Measurements from ENCODE around the gene ANO2. TPM values are rescaled to one million over a fixed set of nuclear protein-coding genes. Genes with fewer than 3 reads are reported as not detected.

Gene ANO2
- total RNA-seq, 1 experiment from 2014 or later = not detected

DNA sequence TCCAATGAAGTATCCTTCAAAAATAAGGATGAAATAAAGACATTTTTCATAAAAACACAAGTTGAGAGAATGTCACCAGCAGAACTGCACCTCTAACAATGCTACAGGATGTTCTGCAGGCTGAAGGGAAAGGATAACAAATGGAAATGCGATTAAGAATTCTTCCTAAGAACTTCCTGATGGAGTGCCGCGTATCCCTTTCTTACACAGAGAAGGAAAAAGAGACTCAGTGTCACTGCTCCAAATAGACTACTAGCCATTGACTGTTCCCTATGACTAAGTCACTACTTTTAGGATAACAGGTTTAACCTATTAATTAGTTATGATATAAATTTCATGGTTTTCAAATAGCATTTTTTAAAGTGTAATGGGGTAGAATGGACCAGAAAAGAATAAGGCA lies 3.2 kb downstream of the ANO2 start:
- POLR2A ChIA-PET (ENCODE audit: unreplicated experiment) = no interaction called here
- DNase-seq (no peak), ATAC-seq (no peak)
- no peaks in the 10 kb centered on the region for H3K79me2 ChIP-seq (ENCODE audit: low read length)
- no peak overlapping the region for H2AFZ ChIP-seq (ENCODE audit: low read length)
- no peaks in the 10 kb centered on the region for H4K20me1 ChIP-seq (ENCODE audit: low read length)
- H3K4me2 ChIP-seq (ENCODE audit: low read length) = no peak overlapping the region
- no TSS peak for BruUV-seq (replicated peaks)
- H3K9me3 ChIP-seq (ENCODE audit: low read length) = no peaks in the 10 kb centered on the region
- TF ChIP-seq EZH2phosphoT487 (IDR thresholded peaks at IDR 0.05; ENCODE audit: borderline replicate concordance, low read length) = no peak
- TF ChIP-seq, protein P1, sequence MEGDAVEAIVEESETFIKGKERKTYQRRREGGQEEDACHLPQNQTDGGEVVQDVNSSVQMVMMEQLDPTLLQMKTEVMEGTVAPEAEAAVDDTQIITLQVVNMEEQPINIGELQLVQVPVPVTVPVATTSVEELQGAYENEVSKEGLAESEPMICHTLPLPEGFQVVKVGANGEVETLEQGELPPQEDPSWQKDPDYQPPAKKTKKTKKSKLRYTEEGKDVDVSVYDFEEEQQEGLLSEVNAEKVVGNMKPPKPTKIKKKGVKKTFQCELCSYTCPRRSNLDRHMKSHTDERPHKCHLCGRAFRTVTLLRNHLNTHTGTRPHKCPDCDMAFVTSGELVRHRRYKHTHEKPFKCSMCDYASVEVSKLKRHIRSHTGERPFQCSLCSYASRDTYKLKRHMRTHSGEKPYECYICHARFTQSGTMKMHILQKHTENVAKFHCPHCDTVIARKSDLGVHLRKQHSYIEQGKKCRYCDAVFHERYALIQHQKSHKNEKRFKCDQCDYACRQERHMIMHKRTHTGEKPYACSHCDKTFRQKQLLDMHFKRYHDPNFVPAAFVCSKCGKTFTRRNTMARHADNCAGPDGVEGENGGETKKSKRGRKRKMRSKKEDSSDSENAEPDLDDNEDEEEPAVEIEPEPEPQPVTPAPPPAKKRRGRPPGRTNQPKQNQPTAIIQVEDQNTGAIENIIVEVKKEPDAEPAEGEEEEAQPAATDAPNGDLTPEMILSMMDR (conservative IDR thresholded peaks at IDR 0.05; ENCODE audit: low read depth, low read length) = no peak
- no peak for TF ChIP-seq EZH2 (IDR thresholded peaks at IDR 0.05; ENCODE audit: low read length, unreplicated experiment)
- no peaks in the 10 kb centered on the region for H3K36me3 ChIP-seq (ENCODE audit: low read depth, low read length)
- peaks cover 46% of the 10 kb centered on the region for H3K27me3 ChIP-seq (ENCODE audit: low read length)
- no peaks in the 10 kb centered on the region; the same call in 1 of the 2 replicates for H3K4me1 ChIP-seq (ENCODE audit: insufficient read depth, low read length)
- intact Hi-C loops (cut with micrococcal nuclease) = no loop called here
- no peak overlapping the region for H3K9ac ChIP-seq (ENCODE audit: low read length)
- H3F3A ChIP-seq (ENCODE audit: low read length, unreplicated experiment) = no peaks in the 10 kb centered on the region
- CTCF ChIA-PET = no interaction called here
- no peak overlapping the region for H3K27ac ChIP-seq (ENCODE audit: low read length)
- no peak overlapping the region for H3K4me3 ChIP-seq (ENCODE audit: low read length)
- H3K9me2 ChIP-seq (replicated peaks; ENCODE audit: low read length) = no peaks in the 10 kb centered on the region

DNA sequence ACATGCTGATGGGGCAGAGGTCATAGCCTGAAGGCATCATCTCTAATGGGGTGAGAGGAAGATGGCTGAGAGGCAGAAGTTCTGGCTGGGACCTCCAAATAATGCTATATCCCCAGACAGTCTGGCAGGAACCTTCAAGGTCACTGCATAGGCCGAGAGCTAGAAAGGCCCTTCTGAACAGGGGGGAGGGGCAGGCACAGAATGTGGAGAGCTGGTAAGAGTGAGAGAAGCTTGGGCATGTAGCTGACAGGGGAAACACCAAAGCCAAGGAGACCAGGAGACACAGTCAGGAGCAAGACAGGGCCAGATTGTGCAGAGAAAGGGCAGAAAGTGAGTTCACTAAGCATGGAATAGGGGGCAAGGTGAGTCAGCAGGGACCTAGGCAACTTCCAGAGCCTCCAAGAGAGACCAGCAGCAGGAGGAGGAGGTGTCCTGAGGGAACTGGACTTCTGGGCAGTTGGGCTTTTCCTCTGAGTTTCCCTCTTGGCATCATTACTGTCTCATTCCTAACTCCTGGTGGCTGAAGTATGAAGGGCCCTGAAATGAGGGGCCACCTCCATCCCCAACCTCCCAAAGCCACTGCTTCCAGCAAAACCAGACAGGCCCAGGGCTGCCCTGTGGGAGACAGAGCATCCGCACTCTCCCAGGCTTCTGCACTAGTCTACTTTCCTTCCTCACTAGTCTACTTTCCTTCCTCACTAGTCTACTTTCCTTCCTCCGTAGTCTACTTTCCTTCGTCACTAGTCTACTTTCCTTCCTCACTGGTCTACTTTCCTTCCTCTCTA lies 17.1 kb downstream of the ANO2 start:
- Histone ChIP-seq H3K36me3 (ENCODE audit: low read depth, low read length) (no peaks in the 10 kb centered on the region), H2AFZ (ENCODE audit: low read length) (no peak overlapping the region), H3K9me2 (replicated peaks; ENCODE audit: low read length) (no peaks in the 10 kb centered on the region), H3K79me2 (ENCODE audit: low read length) (no peaks in the 10 kb centered on the region), H3K9ac (ENCODE audit: low read length) (no peak overlapping the region), H3K27ac (ENCODE audit: low read length) (no peak overlapping the region), H3K9me3 (ENCODE audit: low read length) (no peaks in the 10 kb centered on the region), H3K4me1 (ENCODE audit: insufficient read depth, low read length) (no peaks in the 10 kb centered on the region), H4K20me1 (ENCODE audit: low read length) (no peaks in the 10 kb centered on the region), H3K4me2 (ENCODE audit: low read length) (no peak overlapping the region), H3F3A (ENCODE audit: low read length, unreplicated experiment) (no peaks in the 10 kb centered on the region), H3K4me3 (ENCODE audit: low read length) (no peak overlapping the region), H3K27me3 (ENCODE audit: low read length) (peaks cover 16% of the 10 kb centered on the region)
- TF ChIP-seq, protein P1 (conservative IDR thresholded peaks at IDR 0.05; ENCODE audit: low read depth, low read length) = no peak
- no peak for TF ChIP-seq EZH2phosphoT487 (IDR thresholded peaks at IDR 0.05; ENCODE audit: borderline replicate concordance, low read length)
- no peak for TF ChIP-seq EZH2 (IDR thresholded peaks at IDR 0.05; ENCODE audit: low read length, unreplicated experiment)
- intact Hi-C loops (cut with micrococcal nuclease) = no loop called here
- no TSS peak for BruUV-seq (replicated peaks)
- ChIA-PET CTCF (no interaction called here), POLR2A (ENCODE audit: unreplicated experiment) (no interaction called here)
- DNase-seq (no peak), ATAC-seq (no peak)

DNA sequence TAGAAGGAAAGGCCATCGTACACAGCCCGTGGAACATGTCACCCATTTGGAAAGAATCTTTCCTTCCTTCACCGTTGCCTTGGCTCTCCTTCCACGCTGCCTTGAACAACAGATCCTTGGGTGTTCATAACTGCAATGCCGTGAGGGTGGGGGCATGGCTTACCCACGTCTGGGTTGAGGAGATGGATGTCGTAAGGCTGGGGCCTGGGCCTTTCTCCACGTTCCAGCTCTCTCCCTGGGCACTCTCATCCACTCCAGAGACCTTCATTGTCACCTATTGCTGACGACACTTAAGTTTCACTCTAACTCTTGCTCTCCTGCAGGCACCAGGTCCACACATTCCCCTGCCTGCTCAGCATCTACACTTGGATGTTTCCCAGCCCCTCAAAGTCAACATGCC lies 19.4 kb downstream of the ANO2 start:
- Histone ChIP-seq H3F3A (ENCODE audit: low read length, unreplicated experiment) (no peaks in the 10 kb centered on the region), H3K9me3 (ENCODE audit: low read length) (no peaks in the 10 kb centered on the region), H3K27ac (ENCODE audit: low read length) (no peak overlapping the region), H3K4me1 (ENCODE audit: insufficient read depth, low read length) (no peaks in the 10 kb centered on the region), H3K4me2 (ENCODE audit: low read length) (no peak overlapping the region), H3K27me3 (ENCODE audit: low read length) (peaks cover 25% of the 10 kb centered on the region), H3K9ac (ENCODE audit: low read length) (no peak overlapping the region), H4K20me1 (ENCODE audit: low read length) (no peaks in the 10 kb centered on the region), H3K9me2 (replicated peaks; ENCODE audit: low read length) (no peaks in the 10 kb centered on the region), H3K79me2 (ENCODE audit: low read length) (no peaks in the 10 kb centered on the region), H3K4me3 (ENCODE audit: low read length) (no peak overlapping the region), H3K36me3 (ENCODE audit: low read depth, low read length) (no peaks in the 10 kb centered on the region), H2AFZ (ENCODE audit: low read length) (no peak overlapping the region)
- intact Hi-C loops (cut with micrococcal nuclease) = no loop called here
- no TSS peak for BruUV-seq (replicated peaks)
- TF ChIP-seq, protein P1 (conservative IDR thresholded peaks at IDR 0.05; ENCODE audit: low read depth, low read length) = no peak
- no peak for TF ChIP-seq EZH2phosphoT487 (IDR thresholded peaks at IDR 0.05; ENCODE audit: borderline replicate concordance, low read length)
- no peak for TF ChIP-seq EZH2 (IDR thresholded peaks at IDR 0.05; ENCODE audit: low read length, unreplicated experiment)
- ChIA-PET POLR2A (ENCODE audit: unreplicated experiment) (no interaction called here), CTCF (no interaction called here)
- ATAC-seq (no peak), DNase-seq (no peak)
